ENCODE measurements around the gene FCER2. TPM values are rescaled to one million over a fixed set of nuclear protein-coding genes. Genes with fewer than 3 reads are reported as not detected.

FCER2 gene
- total RNA-seq, 2 experiments from 2014 or later: 3.3 to 4.6 TPM

DNA sequence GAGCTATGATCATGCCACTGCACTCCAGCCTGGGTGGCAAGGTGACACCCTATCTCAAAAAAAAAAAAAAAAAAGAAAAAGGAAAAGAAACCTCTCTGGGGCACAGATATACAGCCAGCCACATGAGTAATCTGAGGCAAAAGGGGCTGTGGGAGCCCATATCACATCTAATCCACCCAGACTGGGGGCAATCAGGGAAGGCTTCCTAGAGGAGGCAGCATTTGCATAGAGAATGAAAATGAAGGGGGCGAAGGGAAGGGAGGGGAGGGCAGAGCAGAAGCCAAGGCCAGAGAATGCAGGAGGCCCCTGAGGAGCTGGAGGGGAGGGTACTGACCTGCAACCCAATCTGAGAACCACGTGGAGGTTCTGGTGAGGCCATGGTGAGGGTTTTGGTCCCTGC is 51.8 kb downstream of the FCER2 start:
- H3K9me2 ChIP-seq (ENCODE audit: insufficient read depth, low read length): no peaks in the 10 kb centered on the region
- H3K9me3 ChIP-seq (ENCODE audit: low read length): no peaks in the 10 kb centered on the region
- no peaks in the 10 kb centered on the region for H3K79me2 ChIP-seq (ENCODE audit: insufficient read depth, low read depth, low read length)
- H3K27ac ChIP-seq (ENCODE audit: low read depth, low read length, poor library complexity, severe bottlenecking): no peak overlapping the region
- no peak overlapping the region for H3K4me3 ChIP-seq (ENCODE audit: low read depth, low read length, poor library complexity, severe bottlenecking)
- intact Hi-C loops (cut with micrococcal nuclease; ENCODE audit: unreplicated experiment): no loop called here
- TF ChIP-seq, protein P1, sequence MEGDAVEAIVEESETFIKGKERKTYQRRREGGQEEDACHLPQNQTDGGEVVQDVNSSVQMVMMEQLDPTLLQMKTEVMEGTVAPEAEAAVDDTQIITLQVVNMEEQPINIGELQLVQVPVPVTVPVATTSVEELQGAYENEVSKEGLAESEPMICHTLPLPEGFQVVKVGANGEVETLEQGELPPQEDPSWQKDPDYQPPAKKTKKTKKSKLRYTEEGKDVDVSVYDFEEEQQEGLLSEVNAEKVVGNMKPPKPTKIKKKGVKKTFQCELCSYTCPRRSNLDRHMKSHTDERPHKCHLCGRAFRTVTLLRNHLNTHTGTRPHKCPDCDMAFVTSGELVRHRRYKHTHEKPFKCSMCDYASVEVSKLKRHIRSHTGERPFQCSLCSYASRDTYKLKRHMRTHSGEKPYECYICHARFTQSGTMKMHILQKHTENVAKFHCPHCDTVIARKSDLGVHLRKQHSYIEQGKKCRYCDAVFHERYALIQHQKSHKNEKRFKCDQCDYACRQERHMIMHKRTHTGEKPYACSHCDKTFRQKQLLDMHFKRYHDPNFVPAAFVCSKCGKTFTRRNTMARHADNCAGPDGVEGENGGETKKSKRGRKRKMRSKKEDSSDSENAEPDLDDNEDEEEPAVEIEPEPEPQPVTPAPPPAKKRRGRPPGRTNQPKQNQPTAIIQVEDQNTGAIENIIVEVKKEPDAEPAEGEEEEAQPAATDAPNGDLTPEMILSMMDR (conservative IDR thresholded peaks at IDR 0.05; ENCODE audit: low read length): no peak
- TF ChIP-seq EZH2phosphoT487 (IDR thresholded peaks at IDR 0.05; ENCODE audit: borderline replicate concordance, low read depth, low read length): no peak
- peaks cover 4% of the 10 kb centered on the region for H3K4me1 ChIP-seq (ENCODE audit: insufficient read depth, low read length, poor library complexity, severe bottlenecking)
- no peak overlapping the region for H3K4me2 ChIP-seq (ENCODE audit: low read length)
- no TSS peak for BruUV-seq (replicated peaks)
- H2AFZ ChIP-seq (ENCODE audit: low read length): no peak overlapping the region
- no peaks in the 10 kb centered on the region for H4K20me1 ChIP-seq (ENCODE audit: insufficient read depth, low read length)
- no peak for DNase-seq (ENCODE audit: low spot score)
- ChIA-PET CTCF (ENCODE audit: unreplicated experiment) (no interaction called here), POLR2A (no interaction called here)
- no peaks in the 10 kb centered on the region for H3K36me3 ChIP-seq (ENCODE audit: insufficient read depth, low read length)

- no peak overlapping the region for H3K4me2 ChIP-seq (ENCODE audit: low read length)
- BruUV-seq (replicated peaks): no TSS peak
- DNase-seq (ENCODE audit: low spot score): no peak
- H3K79me2 ChIP-seq (ENCODE audit: insufficient read depth, low read depth, low read length): no peaks in the 10 kb centered on the region
- H3K9me2 ChIP-seq (ENCODE audit: insufficient read depth, low read length): no peaks in the 10 kb centered on the region
- H3K4me1 ChIP-seq (ENCODE audit: insufficient read depth, low read length, poor library complexity, severe bottlenecking): peaks cover 4% of the 10 kb centered on the region
- H4K20me1 ChIP-seq (ENCODE audit: insufficient read depth, low read length): no peaks in the 10 kb centered on the region
- TF ChIP-seq EZH2phosphoT487 (IDR thresholded peaks at IDR 0.05; ENCODE audit: borderline replicate concordance, low read depth, low read length): no peak
- TF ChIP-seq, protein P1 (conservative IDR thresholded peaks at IDR 0.05; ENCODE audit: low read length): no peak
- ChIA-PET CTCF (ENCODE audit: unreplicated experiment) (no interaction called here), POLR2A (no interaction called here)
- no peak overlapping the region for H3K27ac ChIP-seq (ENCODE audit: low read depth, low read length, poor library complexity, severe bottlenecking)
- intact Hi-C loops (cut with micrococcal nuclease; ENCODE audit: unreplicated experiment): no loop called here
- no peak overlapping the region for H2AFZ ChIP-seq (ENCODE audit: low read length)
- no peak overlapping the region for H3K4me3 ChIP-seq (ENCODE audit: low read depth, low read length, poor library complexity, severe bottlenecking)
- H3K36me3 ChIP-seq (ENCODE audit: insufficient read depth, low read length): no peaks in the 10 kb centered on the region
- no peaks in the 10 kb centered on the region for H3K9me3 ChIP-seq (ENCODE audit: low read length)
These were observed 53.5 kb downstream of the FCER2 start for GRCh38 chr19:7648265-7649014.

DNA sequence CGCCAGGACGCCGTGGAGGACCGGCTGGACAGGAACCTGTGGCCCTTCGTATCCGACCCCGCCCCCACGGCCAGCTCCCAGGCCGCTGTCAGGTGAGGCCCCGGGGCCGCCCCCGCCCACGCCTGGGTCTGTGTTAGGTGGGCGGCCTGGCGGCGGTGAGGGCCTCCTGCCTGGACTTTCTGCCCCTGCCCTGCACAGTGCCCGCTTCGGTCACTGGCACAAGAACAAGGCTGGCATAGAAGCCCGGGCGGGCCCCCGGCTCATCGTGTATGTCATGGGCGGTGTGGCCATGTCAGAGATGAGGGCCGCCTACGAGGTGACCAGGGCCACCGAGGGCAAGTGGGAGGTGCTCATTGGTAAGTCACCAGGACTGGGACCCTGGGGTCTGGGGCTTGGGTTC is 54.8 kb downstream of the FCER2 start:
- peaks cover under 1% of the 10 kb centered on the region for H3K4me1 ChIP-seq (ENCODE audit: insufficient read depth, low read length, poor library complexity, severe bottlenecking)
- CTCF ChIA-PET (ENCODE audit: unreplicated experiment): no interaction called here
- H3K36me3 ChIP-seq (ENCODE audit: insufficient read depth, low read length): no peaks in the 10 kb centered on the region
- no TSS peak for BruUV-seq (replicated peaks)
- no peaks in the 10 kb centered on the region for H3K9me3 ChIP-seq (ENCODE audit: low read length)
- no peak overlapping the region for H3K4me2 ChIP-seq (ENCODE audit: low read length)
- H3K79me2 ChIP-seq (ENCODE audit: insufficient read depth, low read depth, low read length): no peaks in the 10 kb centered on the region
- no peaks in the 10 kb centered on the region for H4K20me1 ChIP-seq (ENCODE audit: insufficient read depth, low read length)
- H3K27ac ChIP-seq (ENCODE audit: low read depth, low read length, poor library complexity, severe bottlenecking): no peak overlapping the region
- H3K9me2 ChIP-seq (ENCODE audit: insufficient read depth, low read length): no peaks in the 10 kb centered on the region
- DNase-seq (ENCODE audit: low spot score): no peak
- H2AFZ ChIP-seq (ENCODE audit: low read length): no peak overlapping the region
- H3K4me3 ChIP-seq (ENCODE audit: low read depth, low read length, poor library complexity, severe bottlenecking): no peak overlapping the region
- TF ChIP-seq, protein P1 (conservative IDR thresholded peaks at IDR 0.05; ENCODE audit: low read length): no peak
- TF ChIP-seq EZH2phosphoT487 (IDR thresholded peaks at IDR 0.05; ENCODE audit: borderline replicate concordance, low read depth, low read length): no peak
- POLR2A ChIA-PET: no interaction called here
- intact Hi-C loops (cut with micrococcal nuclease; ENCODE audit: unreplicated experiment): no loop called here

All from OCI-LY7 (cell line).